ENCODE measurements around the gene WDFY4. TPM values are rescaled to one million over a fixed set of nuclear protein-coding genes. Genes with fewer than 3 reads are reported as not detected.
A peak's percentile ranks its signal among the peaks of the same experiment; 100 is the strongest.

The WDFY4 gene
- total and polyA plus RNA-seq, 7 experiments from 2014 or later: 0.12 to 39.3 (median 1.5) TPM

- POLR2A ChIA-PET: no interaction called here
- Mint-ChIP-seq H3K4me3 (no peak overlapping the region), H3K27ac (no peak overlapping the region), H3K9me3 (peaks cover 0 to 12% (median 3%) of the 10 kb centered on the region in 11 donors), H3K36me3 (peaks cover 0 to 7% (median 0%) of the 10 kb centered on the region in 5 donors), H3K27me3 (peaks cover 0 to 12% (median 0%) of the 10 kb centered on the region in 5 donors), H3K4me1 (no peaks in the 10 kb centered on the region)
- ATAC-seq (no peak), DNase-seq (no peak)
- CTCF ChIA-PET: no interaction called here
- H3K4me3 ChIP-seq (ENCODE audit: low read length): no peak overlapping the region
- peaks cover 0 to 5% (median 0%) of the 10 kb centered on the region in 3 experiments for H3K9me3 ChIP-seq (ENCODE audit: control insufficient read depth in 2 of 3, low read length in 3 of 3)
- H3K4me1 ChIP-seq (ENCODE audit: control insufficient read depth in 2 of 2, insufficient read depth in 2 of 2, low read length in 2 of 2): no peaks in the 10 kb centered on the region
- H3K27ac ChIP-seq (ENCODE audit: low read depth, low read length): no peak overlapping the region
- intact Hi-C loops (cut with micrococcal nuclease): no loop called here
- no peaks in the 10 kb centered on the region for H3K27me3 ChIP-seq (ENCODE audit: control insufficient read depth in 2 of 2, insufficient read depth in 2 of 2, low read length in 2 of 2)
- no peaks in the 10 kb centered on the region for H3K36me3 ChIP-seq (ENCODE audit: control insufficient read depth in 2 of 3, insufficient read depth in 3 of 3, low read length in 3 of 3)
Observed at GRCh38 chr10:48835781-48836180, 151.1 kb downstream of the WDFY4 start.

- DNase-seq: no peak
- Mint-ChIP-seq H3K4me1 (no peaks in the 10 kb centered on the region), H3K9me3 (peaks cover 0 to 12% (median 3%) of the 10 kb centered on the region in 11 donors), H3K4me3 (no peak overlapping the region), H3K27me3 (peaks cover 0 to 12% (median 0%) of the 10 kb centered on the region in 5 donors), H3K36me3 (peaks cover 0 to 7% (median 0%) of the 10 kb centered on the region in 5 donors), H3K27ac (peak overlapping the region in 1 of 9 donors; percentile 11)
- Histone ChIP-seq H3K4me3 (ENCODE audit: low read length) (no peak overlapping the region), H3K9me3 (ENCODE audit: control insufficient read depth in 2 of 3, low read length in 3 of 3) (peaks cover 0 to 5% (median 0%) of the 10 kb centered on the region in 3 experiments), H3K27ac (ENCODE audit: low read depth, low read length) (no peak overlapping the region), H3K27me3 (ENCODE audit: control insufficient read depth in 2 of 2, insufficient read depth in 2 of 2, low read length in 2 of 2) (no peaks in the 10 kb centered on the region), H3K4me1 (ENCODE audit: control insufficient read depth in 2 of 2, insufficient read depth in 2 of 2, low read length in 2 of 2) (no peaks in the 10 kb centered on the region), H3K36me3 (ENCODE audit: control insufficient read depth in 2 of 3, insufficient read depth in 3 of 3, low read length in 3 of 3) (no peaks in the 10 kb centered on the region)
- ATAC-seq: no peak
- CTCF ChIA-PET: no interaction called here
- intact Hi-C loops (cut with micrococcal nuclease): no loop called here
- POLR2A ChIA-PET: no interaction called here
Observed at GRCh38 chr10:48836605-48837004, 151.9 kb downstream of the WDFY4 start.

GRCh38 chr10:48838834-48839233 lies 154.2 kb downstream of the WDFY4 start:
- no peaks in the 10 kb centered on the region for H3K4me1 Mint-ChIP-seq
- H3K4me3 Mint-ChIP-seq: no peak overlapping the region
- ATAC-seq: no peak
- DNase-seq: no peak
- Histone ChIP-seq H3K4me3 (ENCODE audit: low read length) (no peak overlapping the region), H3K9me3 (ENCODE audit: control insufficient read depth in 2 of 3, low read length in 3 of 3) (no peaks in the 10 kb centered on the region), H3K27ac (ENCODE audit: low read depth, low read length) (no peak overlapping the region), H3K36me3 (ENCODE audit: control insufficient read depth in 2 of 3, insufficient read depth in 3 of 3, low read length in 3 of 3) (no peaks in the 10 kb centered on the region), H3K4me1 (ENCODE audit: control insufficient read depth in 2 of 2, insufficient read depth in 2 of 2, low read length in 2 of 2) (no peaks in the 10 kb centered on the region), H3K27me3 (ENCODE audit: control insufficient read depth in 2 of 2, insufficient read depth in 2 of 2, low read length in 2 of 2) (no peaks in the 10 kb centered on the region)
- H3K9me3 Mint-ChIP-seq: no peaks in the 10 kb centered on the region
- intact Hi-C loops (cut with micrococcal nuclease): no loop called here
- H3K27ac Mint-ChIP-seq: no peak overlapping the region
- no peaks in the 10 kb centered on the region for H3K36me3 Mint-ChIP-seq
- ChIA-PET POLR2A (no interaction called here), CTCF (no interaction called here)
- peaks cover 0 to 12% (median 0%) of the 10 kb centered on the region in 5 donors for H3K27me3 Mint-ChIP-seq

DNA sequence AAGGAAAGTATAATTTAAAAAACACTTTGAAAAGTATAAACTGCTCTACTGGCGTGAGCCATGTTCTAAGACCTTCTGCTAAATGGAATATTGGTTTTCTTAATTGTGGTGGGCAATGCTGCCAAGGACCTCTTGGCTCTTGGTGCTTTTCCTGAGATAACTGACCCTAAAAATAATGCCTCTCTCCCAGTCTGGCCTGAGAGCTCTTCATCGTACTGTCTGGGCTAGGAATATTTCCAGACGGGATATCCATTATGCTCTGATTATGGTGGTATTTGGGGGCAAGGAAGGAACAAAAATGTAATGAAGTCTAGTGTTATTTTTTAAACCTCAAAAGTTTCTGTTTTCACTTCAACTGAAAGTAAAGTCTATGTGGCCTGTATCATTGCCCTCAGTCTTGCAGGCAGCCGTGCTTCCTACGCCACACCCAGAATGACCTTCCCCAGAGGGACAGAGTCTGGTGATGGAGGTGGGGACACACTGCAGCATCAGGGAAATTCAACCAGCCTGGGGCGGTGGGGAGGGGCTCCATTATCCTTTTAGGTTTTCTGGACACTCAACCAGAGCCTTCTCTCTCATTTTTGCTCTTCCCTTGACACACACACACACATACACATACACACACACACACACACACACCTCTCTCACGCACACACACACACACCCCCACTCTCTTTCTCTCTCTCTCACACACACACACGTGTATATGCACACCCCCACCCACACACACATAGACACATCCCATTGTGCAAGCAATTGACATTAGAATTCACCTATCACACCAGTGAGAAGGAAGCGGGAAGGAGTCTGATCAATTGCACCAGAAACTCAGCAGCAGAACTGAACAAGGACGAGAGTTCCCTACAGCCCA lies 155.4 kb downstream of the WDFY4 start:
- CTCF ChIA-PET: no interaction called here
- Mint-ChIP-seq H3K36me3 (no peaks in the 10 kb centered on the region), H3K4me1 (no peaks in the 10 kb centered on the region), H3K4me3 (no peak overlapping the region), H3K27ac (no peak overlapping the region), H3K9me3 (no peaks in the 10 kb centered on the region), H3K27me3 (peaks cover 0 to 9% (median 0%) of the 10 kb centered on the region in 5 donors)
- no peak for ATAC-seq
- no peaks in the 10 kb centered on the region for H3K4me1 ChIP-seq (ENCODE audit: control insufficient read depth in 2 of 2, insufficient read depth in 2 of 2, low read length in 2 of 2)
- intact Hi-C loops (cut with micrococcal nuclease): no loop called here
- DNase-seq: no peak
- no peaks in the 10 kb centered on the region for H3K36me3 ChIP-seq (ENCODE audit: control insufficient read depth in 2 of 3, insufficient read depth in 3 of 3, low read length in 3 of 3)
- POLR2A ChIA-PET: no interaction called here
- H3K9me3 ChIP-seq (ENCODE audit: control insufficient read depth in 2 of 3, low read length in 3 of 3): no peaks in the 10 kb centered on the region
- no peak overlapping the region for H3K27ac ChIP-seq (ENCODE audit: low read depth, low read length)
- H3K4me3 ChIP-seq (ENCODE audit: low read length): no peak overlapping the region
- H3K27me3 ChIP-seq (ENCODE audit: control insufficient read depth in 2 of 2, insufficient read depth in 2 of 2, low read length in 2 of 2): no peaks in the 10 kb centered on the region

DNA sequence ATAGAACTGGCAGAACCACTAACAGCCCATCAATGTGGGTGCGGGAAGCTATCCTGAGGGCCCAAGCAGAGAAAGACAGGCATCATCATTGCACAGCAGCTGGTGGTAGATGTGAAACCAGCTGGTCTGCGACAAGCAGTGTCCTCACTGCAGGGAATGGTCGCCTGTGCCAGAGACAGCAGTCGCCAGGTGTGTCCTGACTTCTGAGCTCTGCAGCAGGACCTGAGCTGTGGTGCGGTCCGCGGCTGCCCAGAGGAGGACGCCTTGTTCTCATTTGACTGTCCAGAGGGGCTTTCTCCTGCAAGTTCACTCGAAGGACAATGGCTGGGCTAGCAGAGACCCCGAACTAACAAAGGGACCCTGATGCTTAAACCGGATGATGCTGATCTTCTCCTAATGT lies 157.6 kb downstream of the WDFY4 start:
- POLR2A ChIA-PET: no interaction called here
- ATAC-seq (no peak), DNase-seq (no peak)
- Histone ChIP-seq H3K4me1 (ENCODE audit: control insufficient read depth in 2 of 2, insufficient read depth in 2 of 2, low read length in 2 of 2) (no peaks in the 10 kb centered on the region), H3K9me3 (ENCODE audit: control insufficient read depth in 2 of 3, low read length in 3 of 3) (no peaks in the 10 kb centered on the region), H3K27ac (ENCODE audit: low read depth, low read length) (no peak overlapping the region), H3K27me3 (ENCODE audit: control insufficient read depth in 2 of 2, insufficient read depth in 2 of 2, low read length in 2 of 2) (no peaks in the 10 kb centered on the region), H3K4me3 (ENCODE audit: low read length) (no peak overlapping the region), H3K36me3 (ENCODE audit: control insufficient read depth in 2 of 3, insufficient read depth in 3 of 3, low read length in 3 of 3) (no peaks in the 10 kb centered on the region)
- Mint-ChIP-seq H3K9me3 (no peaks in the 10 kb centered on the region), H3K4me3 (no peak overlapping the region), H3K27ac (no peak overlapping the region), H3K27me3 (peaks cover 0 to 2% (median 0%) of the 10 kb centered on the region in 5 donors), H3K36me3 (no peaks in the 10 kb centered on the region), H3K4me1 (no peaks in the 10 kb centered on the region)
- CTCF ChIA-PET: no interaction called here
- intact Hi-C loops (cut with micrococcal nuclease): no loop called here

DNA sequence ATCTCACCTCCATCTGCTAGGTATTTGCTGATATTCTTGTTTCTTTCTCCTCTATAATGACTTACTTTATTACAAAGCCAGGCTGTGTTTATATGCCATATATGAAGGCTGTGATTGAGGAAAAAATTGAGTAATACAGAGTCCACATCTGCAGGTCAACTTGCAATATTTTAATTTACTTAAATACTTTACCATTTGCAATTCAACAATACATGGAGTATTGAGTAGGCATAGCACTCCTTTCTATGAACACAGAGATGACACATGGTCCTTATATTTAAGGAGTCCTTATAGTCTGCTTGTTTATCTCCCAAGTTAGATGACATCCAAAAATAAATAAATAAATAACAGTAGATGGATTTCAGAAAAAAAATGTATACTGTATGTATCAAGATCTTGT lies 158.5 kb downstream of the WDFY4 start:
- H3K4me1 Mint-ChIP-seq: no peaks in the 10 kb centered on the region
- DNase-seq (no peak), ATAC-seq (no peak)
- no peak overlapping the region for H3K27ac ChIP-seq (ENCODE audit: low read depth, low read length)
- H3K9me3 ChIP-seq (ENCODE audit: control insufficient read depth in 2 of 3, low read length in 3 of 3): no peaks in the 10 kb centered on the region
- CTCF ChIA-PET: no interaction called here
- H3K4me3 Mint-ChIP-seq: no peak overlapping the region
- intact Hi-C loops (cut with micrococcal nuclease): no loop called here
- POLR2A ChIA-PET: no interaction called here
- no peak overlapping the region for H3K4me3 ChIP-seq (ENCODE audit: low read length)
- peaks cover 0 to 2% (median 0%) of the 10 kb centered on the region in 5 donors for H3K27me3 Mint-ChIP-seq
- no peak overlapping the region for H3K27ac Mint-ChIP-seq
- H3K36me3 ChIP-seq (ENCODE audit: control insufficient read depth in 2 of 3, insufficient read depth in 3 of 3, low read length in 3 of 3): no peaks in the 10 kb centered on the region
- H3K36me3 Mint-ChIP-seq: no peaks in the 10 kb centered on the region
- no peaks in the 10 kb centered on the region for H3K9me3 Mint-ChIP-seq
- no peaks in the 10 kb centered on the region for H3K27me3 ChIP-seq (ENCODE audit: control insufficient read depth in 2 of 2, insufficient read depth in 2 of 2, low read length in 2 of 2)
- H3K4me1 ChIP-seq (ENCODE audit: control insufficient read depth in 2 of 2, insufficient read depth in 2 of 2, low read length in 2 of 2): no peaks in the 10 kb centered on the region

- ChIA-PET CTCF (no interaction called here), POLR2A (no interaction called here)
- H3K27ac ChIP-seq (ENCODE audit: low read depth, low read length): no peak overlapping the region
- H3K4me1 Mint-ChIP-seq: no peaks in the 10 kb centered on the region
- no peaks in the 10 kb centered on the region for H3K9me3 ChIP-seq (ENCODE audit: control insufficient read depth in 2 of 3, low read length in 3 of 3)
- H3K36me3 Mint-ChIP-seq: no peaks in the 10 kb centered on the region
- DNase-seq: no peak
- H3K27ac Mint-ChIP-seq: no peak overlapping the region
- no peak overlapping the region for H3K4me3 ChIP-seq (ENCODE audit: low read length)
- H3K27me3 ChIP-seq (ENCODE audit: control insufficient read depth in 2 of 2, insufficient read depth in 2 of 2, low read length in 2 of 2): no peaks in the 10 kb centered on the region
- H3K36me3 ChIP-seq (ENCODE audit: control insufficient read depth in 2 of 3, insufficient read depth in 3 of 3, low read length in 3 of 3): no peaks in the 10 kb centered on the region
- H3K4me3 Mint-ChIP-seq: no peak overlapping the region
- H3K4me1 ChIP-seq (ENCODE audit: control insufficient read depth in 2 of 2, insufficient read depth in 2 of 2, low read length in 2 of 2): no peaks in the 10 kb centered on the region
- no peaks in the 10 kb centered on the region for H3K27me3 Mint-ChIP-seq
- no peak for ATAC-seq
- no peaks in the 10 kb centered on the region for H3K9me3 Mint-ChIP-seq
- intact Hi-C loops (cut with micrococcal nuclease): no loop called here
Observed at GRCh38 chr10:48844616-48845015, 159.9 kb downstream of the WDFY4 start.
